H1 (cell line): Measurements from ENCODE around the gene POLR3E. TPM values are rescaled to one million over a fixed set of nuclear protein-coding genes. Genes with fewer than 3 reads are reported as not detected.

Experiments used
- ASH2L ChIP-seq: fragments of 200-600, 300-600 bp; sonication (generic); IDR thresholded peaks from one replicate; pipeline ENCODE4 v1.7.1; 2017; ENCODE audit warnings: low read length
- PHF8 ChIP-seq: fragments of 200-600 bp; sonication (generic); conservative IDR thresholded peaks from 2 replicates; pipeline ENCODE4 v1.7.1; 2012; ENCODE audit warnings: low read depth, mild to moderate bottlenecking, inconsistent platforms, low read length, moderate library complexity
- TEAD4 ChIP-seq: IDR thresholded peaks from 2 replicates; pipeline ENCODE4 v1.6.1; 2012; ENCODE audit warnings: low read depth, low read length, inconsistent platforms, mixed read lengths
- polyA plus RNA-seq, 7 experiments: library from polyadenylated mRNA; depleted of rRNA in 3 of 7; stranded (reverse) in 5 of 7; unstranded in 2 of 7; fragments of >200 nt in 5 of 7; fragments of 200-250 nt in 2 of 7; gene quantifications; 1 replicate in 5 of 7; 2 replicates in 1 of 7; 4 replicates in 1 of 7; pipeline versions ENCODE4 v1.2.1 to v1.2.3, GENCODE V29; 2011 to 2013; ENCODE audit warnings: missing spikeins in 2 of 7, mixed read lengths in 2 of 7
- total RNA-seq: library from RNA; stranded (reverse); fragmentation: NEBNext Ultra II Directional; extraction: Animal tissue kit (Norgen Biotek cat#: 25700); gene quantifications from 2 replicates; pipeline ENCODE4 v1.2.1, GENCODE V29; 2021
- TF ChIP-seq, protein P1 (sequence below): fragments of 300-600 bp; sonication (generic); IDR thresholded peaks from 2 replicates; pipeline ENCODE4 v1.7.1; 2012; ENCODE audit warnings: low read length, moderate library complexity, mild to moderate bottlenecking, inconsistent platforms; ENCODE audit not compliant: insufficient replicate concordance

Gene POLR3E
- total and polyA plus RNA-seq, 2 of the 8 experiments (the other 6 are each of a cell fraction or from before 2014, with no cell fraction given): 96.5 to 125 TPM

DNA sequence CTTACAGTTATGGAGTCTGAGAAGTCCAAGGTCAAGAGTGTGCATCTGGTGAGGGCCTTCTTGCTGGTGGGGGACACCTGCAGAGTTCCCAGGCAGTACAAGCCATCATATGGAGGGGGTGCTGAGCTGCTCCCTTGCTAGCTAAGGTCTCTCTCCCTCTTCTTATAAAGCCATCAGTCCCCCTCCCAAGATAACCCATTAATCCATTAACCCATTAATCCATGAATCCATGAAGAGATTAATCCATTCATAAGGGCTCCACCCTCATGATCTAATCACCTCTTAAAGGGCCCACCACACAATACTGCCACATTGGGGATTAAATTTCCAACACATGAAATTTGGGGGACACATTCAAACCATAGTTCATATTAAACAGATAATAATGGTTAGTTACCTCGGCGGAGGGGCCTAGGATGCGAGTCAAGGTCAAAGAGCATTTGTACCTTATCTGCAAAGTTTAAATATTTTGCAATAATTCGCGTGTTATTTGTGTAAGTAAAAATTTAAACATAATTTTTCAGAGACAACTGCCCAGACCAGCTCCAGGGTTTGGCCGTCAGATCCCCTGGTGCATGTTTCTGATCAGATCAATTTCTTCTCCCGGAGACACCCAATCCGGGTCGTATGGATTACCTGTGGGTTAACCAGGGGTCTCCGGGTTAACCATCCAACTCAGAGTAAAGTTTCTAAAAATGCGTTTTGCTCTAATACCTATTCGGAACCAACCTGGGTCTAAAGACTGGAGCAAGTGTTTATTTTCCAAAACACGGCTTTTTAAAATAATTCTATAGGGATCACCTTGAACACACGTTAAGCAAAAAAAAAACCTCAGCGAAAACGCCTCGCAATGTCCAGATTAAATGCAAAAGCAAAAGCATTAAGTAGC lies 740 bp upstream of the POLR3E start (continued):
- TF ChIP-seq, protein P1, sequence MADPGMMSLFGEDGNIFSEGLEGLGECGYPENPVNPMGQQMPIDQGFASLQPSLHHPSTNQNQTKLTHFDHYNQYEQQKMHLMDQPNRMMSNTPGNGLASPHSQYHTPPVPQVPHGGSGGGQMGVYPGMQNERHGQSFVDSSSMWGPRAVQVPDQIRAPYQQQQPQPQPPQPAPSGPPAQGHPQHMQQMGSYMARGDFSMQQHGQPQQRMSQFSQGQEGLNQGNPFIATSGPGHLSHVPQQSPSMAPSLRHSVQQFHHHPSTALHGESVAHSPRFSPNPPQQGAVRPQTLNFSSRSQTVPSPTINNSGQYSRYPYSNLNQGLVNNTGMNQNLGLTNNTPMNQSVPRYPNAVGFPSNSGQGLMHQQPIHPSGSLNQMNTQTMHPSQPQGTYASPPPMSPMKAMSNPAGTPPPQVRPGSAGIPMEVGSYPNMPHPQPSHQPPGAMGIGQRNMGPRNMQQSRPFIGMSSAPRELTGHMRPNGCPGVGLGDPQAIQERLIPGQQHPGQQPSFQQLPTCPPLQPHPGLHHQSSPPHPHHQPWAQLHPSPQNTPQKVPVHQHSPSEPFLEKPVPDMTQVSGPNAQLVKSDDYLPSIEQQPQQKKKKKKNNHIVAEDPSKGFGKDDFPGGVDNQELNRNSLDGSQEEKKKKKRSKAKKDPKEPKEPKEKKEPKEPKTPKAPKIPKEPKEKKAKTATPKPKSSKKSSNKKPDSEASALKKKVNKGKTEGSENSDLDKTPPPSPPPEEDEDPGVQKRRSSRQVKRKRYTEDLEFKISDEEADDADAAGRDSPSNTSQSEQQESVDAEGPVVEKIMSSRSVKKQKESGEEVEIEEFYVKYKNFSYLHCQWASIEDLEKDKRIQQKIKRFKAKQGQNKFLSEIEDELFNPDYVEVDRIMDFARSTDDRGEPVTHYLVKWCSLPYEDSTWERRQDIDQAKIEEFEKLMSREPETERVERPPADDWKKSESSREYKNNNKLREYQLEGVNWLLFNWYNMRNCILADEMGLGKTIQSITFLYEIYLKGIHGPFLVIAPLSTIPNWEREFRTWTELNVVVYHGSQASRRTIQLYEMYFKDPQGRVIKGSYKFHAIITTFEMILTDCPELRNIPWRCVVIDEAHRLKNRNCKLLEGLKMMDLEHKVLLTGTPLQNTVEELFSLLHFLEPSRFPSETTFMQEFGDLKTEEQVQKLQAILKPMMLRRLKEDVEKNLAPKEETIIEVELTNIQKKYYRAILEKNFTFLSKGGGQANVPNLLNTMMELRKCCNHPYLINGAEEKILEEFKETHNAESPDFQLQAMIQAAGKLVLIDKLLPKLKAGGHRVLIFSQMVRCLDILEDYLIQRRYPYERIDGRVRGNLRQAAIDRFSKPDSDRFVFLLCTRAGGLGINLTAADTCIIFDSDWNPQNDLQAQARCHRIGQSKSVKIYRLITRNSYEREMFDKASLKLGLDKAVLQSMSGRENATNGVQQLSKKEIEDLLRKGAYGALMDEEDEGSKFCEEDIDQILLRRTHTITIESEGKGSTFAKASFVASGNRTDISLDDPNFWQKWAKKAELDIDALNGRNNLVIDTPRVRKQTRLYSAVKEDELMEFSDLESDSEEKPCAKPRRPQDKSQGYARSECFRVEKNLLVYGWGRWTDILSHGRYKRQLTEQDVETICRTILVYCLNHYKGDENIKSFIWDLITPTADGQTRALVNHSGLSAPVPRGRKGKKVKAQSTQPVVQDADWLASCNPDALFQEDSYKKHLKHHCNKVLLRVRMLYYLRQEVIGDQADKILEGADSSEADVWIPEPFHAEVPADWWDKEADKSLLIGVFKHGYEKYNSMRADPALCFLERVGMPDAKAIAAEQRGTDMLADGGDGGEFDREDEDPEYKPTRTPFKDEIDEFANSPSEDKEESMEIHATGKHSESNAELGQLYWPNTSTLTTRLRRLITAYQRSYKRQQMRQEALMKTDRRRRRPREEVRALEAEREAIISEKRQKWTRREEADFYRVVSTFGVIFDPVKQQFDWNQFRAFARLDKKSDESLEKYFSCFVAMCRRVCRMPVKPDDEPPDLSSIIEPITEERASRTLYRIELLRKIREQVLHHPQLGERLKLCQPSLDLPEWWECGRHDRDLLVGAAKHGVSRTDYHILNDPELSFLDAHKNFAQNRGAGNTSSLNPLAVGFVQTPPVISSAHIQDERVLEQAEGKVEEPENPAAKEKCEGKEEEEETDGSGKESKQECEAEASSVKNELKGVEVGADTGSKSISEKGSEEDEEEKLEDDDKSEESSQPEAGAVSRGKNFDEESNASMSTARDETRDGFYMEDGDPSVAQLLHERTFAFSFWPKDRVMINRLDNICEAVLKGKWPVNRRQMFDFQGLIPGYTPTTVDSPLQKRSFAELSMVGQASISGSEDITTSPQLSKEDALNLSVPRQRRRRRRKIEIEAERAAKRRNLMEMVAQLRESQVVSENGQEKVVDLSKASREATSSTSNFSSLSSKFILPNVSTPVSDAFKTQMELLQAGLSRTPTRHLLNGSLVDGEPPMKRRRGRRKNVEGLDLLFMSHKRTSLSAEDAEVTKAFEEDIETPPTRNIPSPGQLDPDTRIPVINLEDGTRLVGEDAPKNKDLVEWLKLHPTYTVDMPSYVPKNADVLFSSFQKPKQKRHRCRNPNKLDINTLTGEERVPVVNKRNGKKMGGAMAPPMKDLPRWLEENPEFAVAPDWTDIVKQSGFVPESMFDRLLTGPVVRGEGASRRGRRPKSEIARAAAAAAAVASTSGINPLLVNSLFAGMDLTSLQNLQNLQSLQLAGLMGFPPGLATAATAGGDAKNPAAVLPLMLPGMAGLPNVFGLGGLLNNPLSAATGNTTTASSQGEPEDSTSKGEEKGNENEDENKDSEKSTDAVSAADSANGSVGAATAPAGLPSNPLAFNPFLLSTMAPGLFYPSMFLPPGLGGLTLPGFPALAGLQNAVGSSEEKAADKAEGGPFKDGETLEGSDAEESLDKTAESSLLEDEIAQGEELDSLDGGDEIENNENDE: peak; percentile 42
- TF ChIP-seq ASH2L: peak; percentile 99
- no peak for TF ChIP-seq PHF8
- no peak for TF ChIP-seq TEAD4
